Measurements from ENCODE around the gene MASP2.

- no peak for TF ChIP-seq POLR2A (IDR thresholded peaks at IDR 0.05)
- TF ChIP-seq EP300 (IDR thresholded peaks at IDR 0.05) = no peak
Observed at GRCh38 chr1:11045428-11046269, 1.4 kb downstream of the MASP2 start.

Measured in tibial nerve (tissue), 3 donors.